ENCODE measurements around the gene MAPK9.
A peak's percentile ranks its signal among the peaks of the same experiment; 100 is the strongest.
"Not testable (repeated sequence)": the region's sequence is repeated elsewhere in the genome, so short reads cannot be mapped to it uniquely, and the experiment has no call there.

MAPK9 gene

GRCh38 chr5:180324601-180324950 lies 32.7 kb upstream of the MAPK9 start:
- DNase-seq = no peak

- DNase-seq = no peak
These were observed 32.2 kb upstream of the MAPK9 start for GRCh38 chr5:180323941-180324600.

DNA sequence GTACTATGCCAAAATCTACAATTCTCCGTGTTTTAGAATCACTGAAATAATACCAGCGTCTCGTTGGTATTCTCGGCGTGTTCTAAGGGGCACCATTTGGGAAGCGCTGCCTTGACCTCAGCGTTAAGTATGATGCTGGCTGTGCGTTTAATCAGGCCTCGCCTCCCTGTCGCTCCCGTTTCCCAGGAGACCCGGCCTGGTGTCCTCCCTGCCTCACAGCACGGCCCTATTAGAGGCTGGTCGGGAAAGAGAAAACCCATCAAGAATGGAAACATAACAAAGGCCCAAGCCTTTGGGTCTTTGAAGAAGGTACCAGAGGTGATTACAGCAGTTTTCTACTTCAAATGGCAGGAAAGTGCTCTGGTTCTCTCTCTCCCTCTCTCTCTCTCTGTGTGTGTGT lies 31.3 kb upstream of the MAPK9 start:
- DNase-seq = no peak

DNA sequence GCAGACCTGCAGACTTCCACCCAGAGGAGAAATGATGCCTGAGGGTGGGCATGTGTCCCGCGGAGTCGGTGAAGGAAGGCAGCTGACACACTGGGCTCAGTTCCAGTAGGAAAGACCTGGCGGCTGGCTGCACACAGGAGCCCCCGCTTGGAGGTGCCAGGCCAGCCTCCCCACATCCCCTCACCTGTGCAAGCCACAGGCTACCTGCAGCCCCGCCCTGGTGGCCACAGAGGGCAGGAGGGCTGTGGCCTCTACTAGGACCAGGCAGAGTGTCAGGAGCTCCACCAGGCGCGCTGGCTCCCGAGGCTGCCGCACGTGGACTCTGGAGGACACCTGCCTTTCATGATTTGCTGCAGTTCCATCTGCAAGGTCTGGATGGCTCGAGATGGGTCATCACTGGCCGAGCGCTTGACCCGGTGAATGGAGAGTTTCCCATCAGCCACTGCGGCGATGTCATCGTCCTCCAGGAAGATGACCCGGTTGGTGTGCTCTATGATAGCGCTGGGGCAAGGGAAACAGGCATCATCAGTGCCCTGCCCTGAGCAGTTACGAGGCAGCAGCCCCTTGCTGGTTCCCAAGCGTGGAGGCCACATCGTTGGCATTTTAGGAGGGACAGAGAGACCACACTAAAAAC lies 26.7 kb upstream of the MAPK9 start:
- DNase-seq = no peak

GRCh38 chr5:180316586-180316985 lies 24.7 kb upstream of the MAPK9 start:
- DNase-seq = no peak

DNA sequence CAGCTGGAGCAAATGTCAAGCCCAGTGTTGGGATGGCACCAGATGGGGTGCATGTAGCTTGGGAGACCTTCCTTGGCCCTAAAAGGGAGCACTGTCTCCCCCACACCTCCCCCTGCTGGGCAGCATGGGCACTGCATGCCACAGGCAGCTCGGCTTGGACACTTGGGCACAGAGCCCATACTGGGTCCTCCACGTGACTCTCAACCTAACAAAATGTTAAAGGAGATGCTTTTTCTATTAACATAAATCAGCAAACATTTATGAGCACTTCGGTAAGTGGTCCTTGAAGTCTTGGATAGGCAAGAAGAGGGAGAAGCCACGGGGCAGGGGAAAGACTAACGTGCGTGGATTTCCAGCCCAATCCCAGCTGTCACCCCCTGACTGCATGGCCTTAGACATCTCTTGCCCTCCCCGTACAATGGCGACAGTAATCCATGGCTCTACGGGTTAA lies 23.9 kb upstream of the MAPK9 start:
- DNase-seq = no peak

DNA sequence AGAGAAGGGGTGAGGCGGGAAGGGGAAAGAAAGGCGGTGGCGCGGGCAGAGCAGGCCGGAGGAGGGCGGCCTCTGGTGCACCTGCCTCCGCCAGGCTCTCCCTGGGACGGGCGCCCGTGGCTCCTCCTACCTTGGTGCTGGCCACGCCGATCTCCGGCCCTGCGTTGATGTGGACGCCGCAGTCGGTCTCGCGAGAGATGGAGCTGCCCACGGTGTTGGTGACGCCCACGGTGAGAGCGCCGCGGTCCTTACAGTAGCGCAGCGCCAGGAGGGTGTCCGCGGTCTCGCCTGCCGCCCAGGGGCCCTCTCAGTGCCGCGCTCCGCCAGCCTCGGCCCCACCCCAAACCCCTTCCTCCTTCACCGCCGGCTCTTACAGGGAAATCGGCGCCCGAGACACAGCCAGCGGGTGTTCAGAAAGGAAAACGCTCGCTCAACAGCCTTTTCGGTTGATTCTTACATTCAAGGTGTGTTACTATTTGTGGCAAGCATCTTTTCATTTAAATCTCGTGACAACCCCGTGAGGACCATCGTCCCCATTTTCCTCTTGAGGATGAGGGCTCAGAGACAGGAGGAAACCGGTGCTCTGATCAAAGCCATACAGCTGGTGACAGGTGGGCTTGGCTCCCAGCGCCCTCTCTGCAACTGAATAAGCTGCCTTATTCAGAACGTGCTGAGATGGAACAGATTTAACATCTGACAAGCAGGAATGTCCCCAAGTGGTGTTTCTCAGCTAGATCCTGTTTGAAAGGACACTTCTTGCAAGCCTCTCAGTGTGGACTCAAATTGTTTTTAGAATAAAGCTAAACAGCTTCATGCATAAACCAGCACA lies 22.0 kb upstream of the MAPK9 start:
- peak; percentile 67 for DNase-seq

DNA sequence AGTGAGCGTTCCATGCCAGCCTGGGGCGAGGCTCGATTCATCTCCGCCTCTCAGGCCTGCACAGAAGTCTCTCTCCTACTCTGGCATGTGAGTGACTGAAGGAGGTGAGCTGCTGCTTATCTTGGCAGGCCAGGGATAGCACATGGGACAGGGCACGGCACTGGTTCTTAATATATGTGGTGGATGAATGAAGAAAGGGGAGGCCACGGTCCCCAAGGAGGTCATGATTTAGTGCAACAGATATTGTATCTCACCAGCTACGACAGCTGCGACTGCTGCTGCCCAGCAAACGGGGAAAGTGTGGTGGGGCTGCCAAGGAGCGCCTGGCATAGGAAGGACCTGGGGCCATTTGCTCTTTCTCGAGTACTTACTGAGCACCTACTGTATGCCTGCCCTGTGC lies 19.3 kb upstream of the MAPK9 start:
- DNase-seq = no peak

GRCh38 chr5:180306796-180307195 lies 14.9 kb upstream of the MAPK9 start:
- no peak for DNase-seq

- DNase-seq = no peak
These were observed 13.6 kb upstream of the MAPK9 start for GRCh38 chr5:180305481-180305880.

DNA sequence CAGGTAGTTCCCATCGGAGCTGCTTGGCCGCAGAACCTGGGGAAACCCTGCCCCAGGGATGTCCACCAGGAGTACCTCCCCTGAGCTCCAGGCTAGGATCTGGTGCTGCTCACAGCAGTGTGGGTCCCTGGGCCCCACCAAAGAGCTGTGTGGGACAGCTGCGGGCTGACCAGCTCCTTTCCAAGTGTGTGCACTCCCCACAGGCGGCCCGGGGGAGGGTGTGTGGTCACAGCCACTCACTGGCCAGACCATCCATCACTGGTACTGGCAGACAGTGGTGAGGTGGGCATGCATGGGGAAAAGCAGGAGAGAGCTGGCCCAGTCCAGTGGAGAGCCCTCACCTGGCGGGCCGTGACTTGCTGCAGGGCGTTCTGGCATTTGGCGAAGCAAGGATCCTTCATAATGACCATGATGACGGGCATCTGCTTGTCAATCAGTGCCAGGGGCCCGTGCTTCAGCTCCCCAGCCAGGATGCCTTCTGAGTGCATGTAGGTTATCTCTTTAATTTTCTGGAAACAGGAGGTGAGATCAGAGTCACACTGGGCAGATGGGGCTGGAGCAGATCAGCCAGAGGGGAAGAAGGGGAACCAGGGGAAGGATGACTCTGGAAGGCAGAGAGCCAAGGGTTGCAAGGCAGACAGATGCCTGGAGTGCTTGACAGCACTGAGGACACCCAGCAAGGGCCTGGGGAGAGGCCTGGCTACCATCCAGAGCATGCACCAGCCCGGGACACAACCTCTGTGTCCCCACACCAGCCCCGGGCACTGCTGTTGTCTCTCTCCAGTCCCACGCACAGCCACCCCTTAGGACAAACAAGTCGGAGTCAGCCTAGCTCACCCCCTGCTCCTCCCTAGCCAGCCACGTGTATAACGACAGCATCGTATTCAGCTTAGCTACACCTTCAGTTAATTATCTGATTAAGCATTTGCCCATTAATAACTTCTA lies 12.8 kb upstream of the MAPK9 start:
- DNase-seq = no peak

GRCh38 chr5:180304016-180304292 lies 12.1 kb upstream of the MAPK9 start:
- DNase-seq = no peak

- no peak for DNase-seq
These were observed 11.5 kb upstream of the MAPK9 start for GRCh38 chr5:180303226-180304015.

DNA sequence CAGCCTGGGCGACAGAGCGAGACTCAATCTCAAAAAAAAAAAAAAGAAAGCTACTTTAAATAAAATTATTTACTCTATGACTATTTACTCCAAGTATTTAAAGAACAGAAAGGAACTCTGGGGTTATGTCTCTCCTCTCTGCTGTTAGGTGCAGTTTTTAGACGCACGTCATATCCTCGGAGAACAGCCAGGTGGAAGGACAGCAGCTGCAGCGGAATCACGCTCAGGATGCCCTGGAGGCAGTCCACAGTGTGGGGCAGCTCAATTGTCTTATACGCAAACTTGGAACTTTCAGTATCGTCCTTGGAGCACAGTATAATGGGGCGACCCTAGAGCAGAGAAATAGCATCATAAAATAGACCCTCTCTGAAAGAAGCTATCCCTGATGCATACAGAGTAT lies 10.4 kb upstream of the MAPK9 start:
- DNase-seq = no peak

GRCh38 chr5:180301253-180301652 lies 9.4 kb upstream of the MAPK9 start:
- DNase-seq = no peak

- DNase-seq = no peak
These were observed 7.6 kb upstream of the MAPK9 start for GRCh38 chr5:180299526-180299925.

- DNase-seq = not testable (repeated sequence)
These were observed 7.1 kb upstream of the MAPK9 start for GRCh38 chr5:180299014-180299413.

DNA sequence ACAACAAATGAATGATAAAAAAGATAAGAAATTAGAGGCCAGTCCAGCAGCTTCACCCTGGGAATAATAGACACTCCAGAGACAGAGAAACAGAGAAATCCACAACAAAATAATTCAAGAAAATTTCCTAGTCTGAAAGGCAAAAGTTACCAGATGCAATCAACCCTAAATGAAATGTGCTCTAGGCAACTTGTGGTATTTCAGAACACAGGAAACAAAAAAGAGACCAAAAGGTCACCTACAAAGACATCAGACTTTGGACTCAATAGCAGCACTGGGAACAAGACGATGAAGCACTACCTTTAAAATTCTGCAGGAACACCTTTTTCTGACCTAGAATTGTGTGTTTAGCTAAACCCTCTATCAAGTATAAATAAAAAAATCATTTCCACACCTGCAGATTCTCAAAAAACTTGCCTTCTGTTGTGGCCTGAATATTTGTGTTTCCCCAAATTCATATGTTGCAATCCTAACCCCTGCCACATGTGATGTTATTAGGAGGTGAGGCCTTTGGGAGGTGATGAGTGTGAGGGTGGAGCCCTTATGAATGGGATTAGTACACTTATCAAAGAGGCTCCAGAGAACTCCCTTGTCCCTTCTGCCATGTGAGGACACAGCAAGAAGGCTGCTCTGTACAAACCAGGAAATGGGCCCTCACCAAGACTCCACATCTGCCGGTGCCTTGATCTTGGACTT lies 5.9 kb upstream of the MAPK9 start:
- no peak for DNase-seq

DNA sequence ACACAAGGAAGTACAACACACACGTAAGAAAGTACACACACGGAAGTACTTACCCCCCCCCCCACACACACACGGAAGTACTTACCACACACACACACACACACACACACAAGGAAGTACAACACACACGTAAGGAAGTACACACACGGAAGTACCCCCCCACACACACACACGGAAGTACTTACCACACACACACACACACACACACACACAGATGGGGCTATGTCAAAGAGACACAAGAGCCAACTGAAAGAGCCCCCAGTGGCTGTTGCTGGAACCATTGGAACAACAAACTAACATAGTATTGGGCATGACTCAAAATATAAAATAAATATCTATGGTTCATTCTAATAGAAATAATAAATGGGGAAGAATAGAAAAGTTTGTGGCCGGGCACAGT lies 4.9 kb upstream of the MAPK9 start:
- no peak for DNase-seq

DNA sequence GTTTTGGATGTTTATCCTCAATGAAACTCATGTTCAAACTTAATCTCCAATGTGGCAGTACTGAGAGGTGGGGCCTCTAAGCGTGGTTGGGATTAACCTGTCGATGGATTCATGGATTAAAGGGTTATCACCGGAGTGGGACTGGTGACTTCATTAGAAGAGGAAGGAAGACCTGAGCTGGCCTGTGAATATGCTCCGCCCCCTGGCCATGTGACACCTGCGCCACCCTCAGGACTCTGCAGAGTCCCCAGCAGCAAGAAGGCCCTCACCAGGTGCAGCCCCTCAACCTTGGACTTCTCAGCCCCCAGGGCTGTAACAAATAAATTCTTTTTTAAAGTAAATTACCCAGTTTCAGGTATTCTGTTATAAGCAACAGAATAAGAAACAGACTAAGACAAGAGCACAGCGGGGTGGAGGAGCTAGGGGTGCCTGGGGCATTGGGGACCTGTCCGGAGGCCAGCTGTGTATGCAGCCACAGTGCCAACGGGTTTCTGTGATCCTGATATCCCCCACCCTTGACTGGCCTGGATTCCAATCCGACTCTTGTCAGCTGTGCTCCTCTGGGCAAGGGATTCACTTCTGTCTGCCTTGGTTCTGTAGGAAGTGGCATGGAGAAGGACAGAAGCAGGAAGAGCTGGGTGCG lies 3.2 kb upstream of the MAPK9 start:
- DNase-seq = no peak

GRCh38 chr5:180294411-180294810 lies 2.5 kb upstream of the MAPK9 start:
- DNase-seq = no peak

Measured in amniotic stem cell (primary cell).